Ishikawa (cell line): ENCODE results near the gene KCNQ5.

Experiments used
- CEBPB ChIP-seq: IDR thresholded peaks from 2 replicates; pipeline ENCODE4 v1.6.1; 2012
- CREB1 ChIP-seq: IDR thresholded peaks from 2 replicates; pipeline ENCODE4 v1.6.1; 2012; ENCODE audit warnings: low read depth
- EGR1 ChIP-seq: IDR thresholded peaks from 2 replicates; pipeline ENCODE4 v1.6.1; 2012
- EP300 ChIP-seq: IDR thresholded peaks from 2 replicates; pipeline ENCODE4 v1.6.1; 2012; ENCODE audit warnings: borderline replicate concordance
- FOXM1 ChIP-seq: IDR thresholded peaks from 2 replicates; pipeline ENCODE4 v1.6.1; 2012; ENCODE audit warnings: low read depth, borderline replicate concordance
- MAX ChIP-seq: IDR thresholded peaks from 2 replicates; pipeline ENCODE4 v1.6.1; 2012
- NFIC ChIP-seq: IDR thresholded peaks from 2 replicates; pipeline ENCODE4 v1.6.1; 2012
- RAD21 ChIP-seq: IDR thresholded peaks from 2 replicates; pipeline ENCODE4 v1.6.1; 2012; ENCODE audit warnings: low read depth
- REST ChIP-seq: IDR thresholded peaks from 2 replicates; pipeline ENCODE4 v1.6.1; 2012; ENCODE audit warnings: low read depth, mild to moderate bottlenecking
- TAF1 ChIP-seq: IDR thresholded peaks from 2 replicates; pipeline ENCODE4 v1.6.1; 2012; ENCODE audit warnings: low read depth, mild to moderate bottlenecking
- TEAD4 ChIP-seq: IDR thresholded peaks from 2 replicates; pipeline ENCODE4 v1.6.1; 2012
- USF1 ChIP-seq: IDR thresholded peaks from 2 replicates; pipeline ENCODE4 v1.6.1; 2012
- YY1 ChIP-seq: IDR thresholded peaks from 2 replicates; pipeline ENCODE4 v1.6.1; 2012; ENCODE audit warnings: low read depth

GRCh38 chr6:72941751-72942150, 319.9 kb downstream of the KCNQ5 start:
- TF ChIP-seq RAD21 = no peak
- TF ChIP-seq CREB1 = no peak
- no peak for TF ChIP-seq TEAD4
- TF ChIP-seq CEBPB = no peak
- no peak for TF ChIP-seq NFIC
- TF ChIP-seq YY1 = no peak
- TF ChIP-seq REST = no peak
- no peak for TF ChIP-seq EGR1
- TF ChIP-seq MAX = no peak
- no peak for TF ChIP-seq EP300
- TF ChIP-seq TAF1 = no peak
- TF ChIP-seq USF1 = no peak
- no peak for TF ChIP-seq FOXM1
